Endothelial cell of umbilical vein (primary cell): ENCODE measurements around the gene RSPO3.

ENCODE experiments used
- POLR2A ChIP-seq: IDR thresholded peaks from 2 replicates; pipeline ENCODE4 v1.6.1; 2012; ENCODE audit warnings: low read depth, mild to moderate bottlenecking, control low read depth, low read length
- POLR2AphosphoS5 ChIP-seq: IDR thresholded peaks from 2 replicates; pipeline ENCODE4 v1.6.1; 2012; ENCODE audit warnings: low read depth, mild to moderate bottlenecking, control low read depth, low read length, moderate library complexity; ENCODE audit not compliant: insufficient read depth
- TF ChIP-seq, protein P1 (sequence below), 2 donors: IDR thresholded peaks; 1 replicate in 1 of 2; 2 replicates in 1 of 2; pipeline ENCODE4 v1.5.1; 2011; ENCODE audit warnings: low read length in 2 of 2, mild to moderate bottlenecking in 2 of 2, moderate library complexity in 2 of 2, control low read depth in 1 of 2, inconsistent platforms in 1 of 2, low read depth in 1 of 2; ENCODE audit not compliant: insufficient read depth in 1 of 2; ENCODE audit errors: extremely low read depth in 1 of 2

DNA sequence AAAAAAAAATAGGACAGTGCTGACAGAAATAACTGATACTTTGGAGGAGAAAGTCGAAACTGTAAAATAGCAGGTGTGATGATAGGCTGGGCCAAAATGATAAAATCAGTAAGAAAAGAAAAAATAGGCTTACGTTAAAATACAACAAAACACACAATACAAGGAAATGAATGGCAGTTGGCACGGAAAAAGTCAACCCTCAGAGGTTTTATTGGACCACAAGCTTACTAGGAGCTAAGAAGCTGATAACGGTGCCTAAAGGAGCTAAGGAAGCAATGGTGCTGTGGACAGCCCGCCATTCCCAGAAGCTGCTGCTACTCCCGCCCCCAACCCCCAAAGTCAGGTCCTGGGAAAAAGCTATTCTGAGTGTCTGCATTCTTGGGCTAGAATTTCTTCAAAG is 92.3 kb downstream of the RSPO3 start:
- TF ChIP-seq, protein P1, sequence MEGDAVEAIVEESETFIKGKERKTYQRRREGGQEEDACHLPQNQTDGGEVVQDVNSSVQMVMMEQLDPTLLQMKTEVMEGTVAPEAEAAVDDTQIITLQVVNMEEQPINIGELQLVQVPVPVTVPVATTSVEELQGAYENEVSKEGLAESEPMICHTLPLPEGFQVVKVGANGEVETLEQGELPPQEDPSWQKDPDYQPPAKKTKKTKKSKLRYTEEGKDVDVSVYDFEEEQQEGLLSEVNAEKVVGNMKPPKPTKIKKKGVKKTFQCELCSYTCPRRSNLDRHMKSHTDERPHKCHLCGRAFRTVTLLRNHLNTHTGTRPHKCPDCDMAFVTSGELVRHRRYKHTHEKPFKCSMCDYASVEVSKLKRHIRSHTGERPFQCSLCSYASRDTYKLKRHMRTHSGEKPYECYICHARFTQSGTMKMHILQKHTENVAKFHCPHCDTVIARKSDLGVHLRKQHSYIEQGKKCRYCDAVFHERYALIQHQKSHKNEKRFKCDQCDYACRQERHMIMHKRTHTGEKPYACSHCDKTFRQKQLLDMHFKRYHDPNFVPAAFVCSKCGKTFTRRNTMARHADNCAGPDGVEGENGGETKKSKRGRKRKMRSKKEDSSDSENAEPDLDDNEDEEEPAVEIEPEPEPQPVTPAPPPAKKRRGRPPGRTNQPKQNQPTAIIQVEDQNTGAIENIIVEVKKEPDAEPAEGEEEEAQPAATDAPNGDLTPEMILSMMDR (IDR thresholded peaks at IDR 0.05; ENCODE audit: extremely low read depth in 1 of 2, insufficient read depth in 1 of 2, low read depth in 1 of 2, low read length in 2 of 2): no peak
- no peak for TF ChIP-seq POLR2A
- TF ChIP-seq POLR2AphosphoS5: peak; percentile 30
